HG03095 (cell line): ENCODE results near the gene TGOLN2.
"Not testable (repeated sequence)": the region's sequence is repeated elsewhere in the genome, so short reads cannot be mapped to it uniquely, and the experiment has no call there.

Experiments used
- ATAC-seq: cut with Tn5 transposase; IDR thresholded peaks from one replicate; pipeline ENCODE4 v1.9.1; 2021; ENCODE audit warnings: moderate library complexity; ENCODE audit not compliant: unreplicated experiment

The TGOLN2 gene

DNA sequence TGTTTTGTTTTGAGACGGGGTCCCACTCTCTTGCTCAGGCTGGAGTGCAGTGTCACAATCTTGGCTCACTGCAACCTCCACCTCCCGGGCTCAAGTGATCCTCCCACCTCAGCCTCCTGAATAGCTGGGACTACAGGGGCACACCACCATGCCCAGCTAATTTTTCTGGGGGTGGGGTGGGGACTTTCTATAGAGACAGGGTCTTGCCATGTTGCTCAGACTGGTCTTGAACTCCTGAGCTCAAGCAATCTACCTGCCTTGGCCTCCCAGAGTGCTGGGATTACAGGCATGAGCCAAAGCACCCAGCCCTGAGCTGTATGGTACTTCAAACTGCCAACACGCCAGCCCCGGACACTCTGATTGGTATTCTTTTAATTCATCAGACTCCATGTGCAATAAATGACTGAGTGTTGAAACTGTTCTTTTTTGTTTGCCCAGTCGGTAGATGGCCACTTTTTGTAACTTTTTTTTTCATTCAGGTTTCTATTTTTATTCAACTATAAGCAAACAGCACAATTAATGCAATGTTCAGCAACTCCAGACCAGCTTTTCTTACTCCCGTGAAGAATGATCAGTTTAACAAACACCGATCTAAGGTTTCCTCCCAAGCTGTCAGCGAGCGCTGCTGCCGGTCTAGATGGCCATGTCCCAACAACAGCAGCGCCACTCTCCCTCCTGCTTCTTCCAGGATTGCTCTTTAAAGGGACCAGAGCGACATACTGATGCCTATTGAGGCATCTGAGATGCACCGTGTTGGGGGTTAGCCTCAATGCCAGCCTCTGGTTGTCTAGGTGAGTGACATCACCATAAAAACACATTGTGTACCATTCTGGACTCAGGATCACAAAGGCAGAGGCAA, 12.5 kb upstream of the TGOLN2 start:
- no peak for ATAC-seq

DNA sequence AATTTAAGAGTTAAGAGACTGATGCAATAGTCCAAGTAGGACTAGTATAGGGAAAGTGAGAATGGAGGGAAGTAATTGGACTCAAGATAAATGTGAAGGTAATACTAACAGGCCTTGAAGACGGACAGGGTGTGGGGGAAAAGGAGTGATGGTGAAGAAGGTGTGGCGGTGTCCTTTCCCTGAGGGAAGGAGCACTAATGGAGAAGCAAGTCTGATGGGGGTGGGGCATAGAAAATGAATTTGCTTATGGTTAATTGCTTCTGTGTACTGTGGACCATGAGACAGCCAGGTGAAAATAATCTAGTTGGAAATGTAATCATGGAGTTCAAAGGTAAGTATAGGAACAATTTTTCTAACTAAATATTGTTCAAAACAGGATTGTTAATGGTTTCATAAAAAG, 7.1 kb upstream of the TGOLN2 start:
- ATAC-seq, result no peak

DNA sequence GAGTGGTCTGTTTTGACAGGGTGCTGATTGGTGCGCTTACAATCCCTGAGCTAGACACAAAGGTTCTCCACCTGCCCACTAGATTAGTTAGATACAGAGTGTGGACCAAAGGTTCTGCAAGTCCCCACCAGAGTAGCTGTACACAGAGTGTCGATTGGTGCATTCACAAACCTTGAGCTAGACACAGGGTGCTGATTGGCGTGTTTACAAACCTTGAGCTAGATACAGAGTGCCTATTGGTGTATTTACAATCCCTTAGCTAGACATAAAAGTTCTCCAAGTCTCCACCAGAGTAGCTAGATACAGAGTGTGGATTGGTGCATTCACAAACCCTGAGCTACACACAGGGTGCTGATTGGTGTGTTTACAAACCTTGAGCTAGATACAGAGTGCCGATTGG, 6.1 kb upstream of the TGOLN2 start:
- ATAC-seq, result not testable (repeated sequence)

DNA sequence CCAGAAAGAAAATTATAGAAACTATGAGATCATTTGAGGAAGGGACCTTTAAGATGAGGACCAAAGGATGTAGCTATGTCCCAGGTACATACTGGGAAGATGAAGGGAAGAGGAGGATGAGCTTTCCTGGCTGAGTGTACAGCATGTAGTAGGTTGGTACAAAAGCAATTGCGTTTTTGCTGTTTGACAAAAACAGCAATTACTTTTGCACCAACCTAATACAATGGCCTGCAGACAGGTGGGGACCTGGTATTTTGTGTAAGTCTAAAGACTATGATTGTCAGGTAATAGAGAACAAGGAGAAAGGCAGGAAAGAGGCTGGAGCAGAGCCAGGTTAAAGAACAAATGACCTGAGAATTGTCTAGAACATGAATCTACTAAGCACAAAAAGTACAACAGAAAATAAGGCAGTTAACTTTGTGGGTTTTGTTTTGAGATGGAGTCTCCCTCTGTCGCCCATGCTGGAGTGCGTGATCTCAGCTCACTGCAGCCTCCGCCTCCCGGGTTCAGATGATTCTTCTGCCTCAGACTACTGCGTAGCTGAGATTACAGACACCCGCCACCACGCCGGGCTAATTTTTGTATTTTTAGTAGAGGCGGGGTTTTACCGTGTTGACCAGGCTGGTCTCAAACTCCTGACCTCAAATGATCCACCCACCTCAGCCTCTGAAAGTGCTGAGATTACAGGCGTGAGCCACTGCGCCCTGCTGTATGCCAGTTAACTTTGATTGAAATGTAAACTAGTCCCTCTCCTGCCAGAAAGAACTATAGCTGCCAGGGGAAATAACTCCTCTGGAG, 3.2 kb upstream of the TGOLN2 start:
- no peak for ATAC-seq

DNA sequence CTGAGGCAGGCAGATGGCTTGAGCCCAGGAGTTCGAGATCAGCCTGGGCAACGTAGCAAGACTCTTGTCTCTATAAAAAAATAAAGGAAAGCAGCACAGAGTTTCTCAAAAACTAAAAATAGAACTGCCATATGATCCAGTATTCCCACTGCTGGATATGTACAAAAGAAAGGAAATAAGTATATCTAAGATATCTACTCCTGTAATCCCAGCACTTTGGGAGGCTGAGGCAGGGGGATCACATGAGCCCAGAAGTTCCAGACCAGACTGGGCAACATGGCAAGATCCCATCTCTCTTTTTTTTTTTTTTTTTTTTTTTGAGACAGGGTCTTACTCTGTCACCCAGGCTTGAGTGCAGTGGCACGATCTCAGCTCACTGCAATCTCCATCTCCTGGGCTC, 1.9 kb upstream of the TGOLN2 start:
- ATAC-seq, result not testable (repeated sequence)

DNA sequence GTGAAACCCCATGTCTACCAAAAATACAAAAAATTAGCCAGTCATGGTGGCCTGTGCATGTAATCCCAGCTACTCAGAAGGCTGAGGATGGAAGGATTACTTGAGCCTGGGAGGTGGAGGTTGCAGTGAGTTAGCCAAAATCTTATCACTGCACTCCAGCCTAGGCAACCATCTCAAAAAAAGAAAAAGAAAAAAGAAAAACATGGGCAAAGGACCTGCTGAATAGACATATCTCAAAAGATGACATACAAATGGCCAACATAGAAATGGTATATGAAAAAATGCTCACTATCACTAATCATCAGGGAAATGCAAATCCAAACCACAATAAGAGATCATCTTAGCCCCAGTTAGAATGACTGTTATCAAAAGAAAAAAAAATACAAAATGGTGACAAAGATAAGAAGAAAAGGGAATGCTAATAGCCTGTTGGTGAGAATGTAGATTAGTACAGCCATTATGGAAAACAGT, 1.4 kb upstream of the TGOLN2 start:
- ATAC-seq, result no peak

DNA sequence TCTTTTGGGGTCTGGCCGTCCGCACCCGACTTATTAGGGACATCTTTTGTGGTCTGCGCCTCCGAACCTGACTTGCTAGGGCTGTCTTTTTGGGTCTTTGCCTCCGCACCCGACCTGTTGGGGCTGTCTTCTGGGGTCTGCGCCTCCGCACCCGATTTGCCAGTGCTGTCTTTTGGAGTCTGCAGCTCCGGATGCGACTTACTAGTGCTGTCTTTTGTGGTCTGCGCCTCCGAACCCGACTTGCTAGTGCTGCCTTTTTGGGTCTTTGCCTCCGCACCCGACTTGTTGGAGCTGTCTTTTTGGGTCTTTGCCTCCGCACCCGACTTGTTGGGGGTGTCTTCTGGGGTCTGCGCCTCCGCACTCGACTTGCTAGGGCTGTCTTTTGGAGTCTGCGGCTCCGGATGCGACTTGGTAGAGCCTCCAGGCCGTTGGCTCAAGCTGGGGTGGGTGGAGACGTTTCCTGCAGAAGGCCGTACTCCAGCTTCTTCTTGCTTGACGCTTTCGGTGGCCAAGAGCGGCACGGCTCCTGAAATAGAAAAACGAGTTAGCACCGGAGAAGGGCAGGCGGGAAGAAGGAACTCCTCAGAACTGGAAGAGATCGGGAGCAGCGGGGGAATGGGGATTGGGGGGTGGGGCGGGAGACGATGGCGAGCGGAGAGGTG, 498 bp downstream of the TGOLN2 start:
- peak; percentile 27 for ATAC-seq

DNA sequence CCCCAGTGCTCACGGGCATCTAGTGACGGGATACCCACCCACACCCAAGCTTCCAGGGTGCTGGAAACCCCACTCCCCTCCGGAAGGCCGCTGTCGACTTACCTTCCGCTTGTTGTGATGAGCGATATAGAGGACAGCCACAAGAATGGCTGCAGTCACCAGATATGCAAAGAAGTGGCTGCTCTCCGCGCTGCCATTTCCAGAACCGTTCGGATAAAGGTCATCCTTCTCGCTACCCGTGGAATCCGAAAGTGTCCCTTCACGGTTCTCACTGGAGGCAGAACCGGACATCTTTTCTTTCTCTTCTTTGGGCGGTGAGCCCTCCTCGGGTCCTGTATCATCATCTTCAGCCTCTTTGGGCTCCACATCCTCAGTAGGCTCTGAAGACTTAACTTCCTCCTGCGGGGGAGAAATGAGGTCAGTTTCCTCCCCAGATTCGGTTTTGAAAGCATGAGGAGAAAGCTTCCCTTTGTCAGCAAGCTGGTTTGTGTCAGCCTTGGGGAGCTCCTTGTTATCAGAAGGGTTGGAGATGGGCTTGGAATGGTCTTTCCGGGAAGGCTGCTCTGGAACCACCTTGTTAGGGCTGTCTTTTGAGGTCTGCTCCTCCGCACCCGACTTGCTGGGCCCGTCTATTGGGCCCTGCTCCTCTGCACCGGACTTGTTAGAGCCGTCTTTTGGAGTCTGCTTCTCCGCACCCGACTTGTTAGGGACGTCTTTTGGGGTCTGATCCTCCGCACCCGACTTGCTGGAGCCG, 1.2 kb downstream of the TGOLN2 start:
- ATAC-seq, result peak; percentile 30

DNA sequence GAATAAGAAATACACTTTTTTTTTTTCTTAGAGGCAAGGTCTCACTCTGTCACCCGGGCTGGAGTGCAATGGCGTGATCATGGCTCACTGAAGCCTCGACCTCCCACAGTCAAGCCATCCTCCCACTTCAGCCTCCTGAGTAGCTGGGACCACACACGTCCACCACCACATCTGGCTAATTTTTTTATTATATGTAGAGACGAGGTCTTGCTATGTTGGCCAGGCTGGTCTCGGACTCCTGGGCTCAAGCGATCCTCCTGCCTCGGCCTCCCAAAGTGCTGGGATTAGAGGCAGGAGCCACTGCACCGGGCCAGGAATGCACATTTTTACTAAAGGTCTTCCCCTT, 2.4 kb downstream of the TGOLN2 start:
- ATAC-seq, result no peak

DNA sequence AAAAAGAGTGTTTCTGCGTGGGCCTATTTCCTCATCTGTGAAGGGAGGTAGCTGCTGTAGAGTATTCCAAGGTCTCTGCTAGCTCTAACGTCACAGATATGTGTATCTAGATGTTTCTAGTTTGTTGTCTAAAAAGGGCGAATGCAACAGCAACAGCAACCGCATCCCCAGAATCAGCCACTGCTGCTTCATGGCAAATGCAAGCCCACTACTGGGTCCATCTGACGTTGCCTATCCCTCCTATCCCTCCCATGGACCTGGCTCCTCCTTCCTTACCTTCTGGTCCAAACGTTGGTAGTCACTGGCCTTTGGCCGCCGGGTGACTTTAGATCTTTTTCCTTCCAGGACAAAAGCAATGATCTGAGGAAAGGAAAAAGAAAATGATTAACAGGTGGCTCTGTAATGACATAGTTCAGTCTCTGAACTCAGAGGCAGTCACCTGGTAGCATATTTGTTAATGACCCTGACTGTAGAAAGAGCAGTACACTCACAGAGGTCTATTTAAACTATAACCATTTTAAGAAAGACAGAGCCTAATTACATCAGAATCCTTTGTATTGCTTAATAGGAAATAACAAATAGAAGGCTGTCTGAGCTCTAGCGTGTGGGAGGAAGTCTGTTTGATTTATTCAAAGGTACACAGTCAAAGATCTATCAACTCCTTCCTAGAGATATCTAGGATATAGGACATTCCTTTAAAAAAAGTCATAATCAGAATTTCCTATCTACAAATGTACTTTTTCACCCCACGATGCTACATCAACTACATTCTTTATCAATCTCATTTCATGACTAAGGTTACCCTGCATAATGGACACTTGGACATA, 2.9 kb downstream of the TGOLN2 start:
- ATAC-seq, result no peak

DNA sequence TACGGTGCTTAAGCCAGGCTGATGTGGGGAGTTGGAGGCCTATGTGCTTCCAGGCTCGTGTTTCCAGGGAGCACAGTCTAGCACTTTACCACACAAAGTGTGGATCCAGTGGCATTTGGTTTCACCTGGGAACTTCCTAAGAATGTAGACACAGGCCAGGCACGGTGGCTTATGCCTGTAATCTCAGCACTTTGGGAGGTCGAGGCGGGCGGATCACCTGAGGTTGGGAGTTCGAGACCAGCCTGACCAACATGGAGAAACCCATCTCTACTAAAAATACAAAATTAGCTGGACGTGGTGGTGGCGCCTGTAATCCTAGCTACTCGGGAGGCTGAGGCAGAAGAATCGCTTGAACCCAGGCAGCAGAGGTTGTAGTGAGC, 3.8 kb downstream of the TGOLN2 start:
- ATAC-seq, result not testable (repeated sequence)

DNA sequence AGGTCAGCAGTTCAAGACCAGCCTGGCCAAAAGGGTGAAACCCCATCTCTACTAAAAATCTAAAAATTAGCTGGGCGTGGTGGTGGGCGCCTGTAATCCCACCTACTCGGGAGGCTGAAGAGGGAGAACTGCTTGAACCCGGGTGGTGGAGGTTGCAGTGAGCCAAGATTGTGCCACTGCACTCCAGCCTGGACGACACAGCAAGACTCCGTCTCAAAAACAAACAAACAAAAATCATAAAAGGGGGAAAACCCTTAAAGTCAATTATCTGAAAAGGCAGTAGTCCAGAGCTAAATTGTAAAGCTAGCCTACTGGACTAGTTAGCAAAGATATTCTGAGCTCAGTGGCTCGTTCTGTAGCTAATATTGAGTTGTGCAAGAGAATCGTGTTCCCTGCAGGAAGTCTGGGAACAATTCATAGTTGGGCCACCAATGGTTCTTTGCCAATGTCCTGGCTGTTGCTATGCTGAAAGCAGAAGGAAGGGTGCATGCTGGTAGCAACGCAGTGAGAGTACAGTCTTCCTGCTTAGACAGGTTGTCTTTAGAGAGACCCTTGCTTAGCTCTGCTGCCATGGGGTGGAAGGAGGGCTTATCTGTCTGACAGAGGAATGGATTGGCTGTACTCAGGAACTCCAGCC, 4.3 kb downstream of the TGOLN2 start:
- ATAC-seq, result no peak

DNA sequence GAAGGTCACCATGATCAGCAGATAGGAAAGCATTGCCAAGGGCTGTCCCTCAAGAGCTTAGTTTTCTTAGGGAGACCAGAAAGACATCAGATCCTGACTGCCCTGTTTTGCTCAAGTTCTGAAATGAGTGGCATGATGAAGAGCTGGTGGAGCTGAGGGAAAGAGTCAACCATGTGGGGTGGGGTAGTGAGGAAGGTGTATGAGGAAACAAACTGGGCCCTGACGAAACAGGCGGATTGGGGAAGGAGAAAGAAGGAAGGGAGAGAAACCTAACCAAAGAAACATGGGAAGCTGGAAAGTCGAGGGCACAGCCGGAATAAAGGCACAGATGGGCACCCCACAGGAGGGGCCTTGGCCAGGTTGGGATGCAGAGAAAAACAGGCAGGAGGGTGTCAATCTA, 8.0 kb downstream of the TGOLN2 start:
- no peak for ATAC-seq

DNA sequence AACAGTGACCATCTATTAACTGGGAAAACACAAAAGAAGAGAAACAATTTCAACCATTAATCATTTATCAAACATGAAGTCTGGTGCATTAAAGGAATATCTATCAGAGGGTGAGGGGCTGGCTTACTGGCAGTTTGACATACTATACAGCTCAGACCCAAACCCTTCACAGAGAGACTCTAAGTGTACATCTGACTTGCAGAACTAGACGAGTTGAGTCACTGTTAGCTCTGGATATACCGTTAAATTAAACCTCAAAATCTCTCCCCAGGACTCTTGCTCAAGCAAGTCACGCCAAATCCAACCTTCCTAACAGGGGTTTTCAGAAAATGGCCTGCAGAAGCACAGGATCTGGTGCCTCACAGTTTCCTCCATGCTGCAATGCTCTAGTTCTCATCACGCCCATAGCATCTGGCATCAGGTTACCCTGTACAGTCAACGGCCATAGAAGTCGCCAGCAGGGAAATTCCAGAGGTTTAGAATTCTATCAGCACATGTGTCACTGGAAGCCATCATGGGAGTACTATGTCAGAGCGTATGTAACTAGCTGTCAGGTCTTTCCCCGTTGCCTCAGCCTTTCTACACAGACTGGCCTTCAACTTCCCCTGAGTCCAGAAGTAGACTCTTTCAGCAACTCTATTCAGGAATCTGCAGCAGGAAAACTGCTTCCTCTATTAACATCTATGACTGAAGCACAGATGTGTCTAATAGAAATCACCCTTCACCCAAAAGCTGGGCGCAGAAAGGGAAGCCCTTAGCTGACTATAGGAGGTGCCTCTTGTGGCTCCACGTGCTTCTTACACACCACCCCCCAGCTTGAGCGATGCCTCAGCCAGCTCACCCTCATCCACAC, 9.3 kb downstream of the TGOLN2 start:
- no peak for ATAC-seq

DNA sequence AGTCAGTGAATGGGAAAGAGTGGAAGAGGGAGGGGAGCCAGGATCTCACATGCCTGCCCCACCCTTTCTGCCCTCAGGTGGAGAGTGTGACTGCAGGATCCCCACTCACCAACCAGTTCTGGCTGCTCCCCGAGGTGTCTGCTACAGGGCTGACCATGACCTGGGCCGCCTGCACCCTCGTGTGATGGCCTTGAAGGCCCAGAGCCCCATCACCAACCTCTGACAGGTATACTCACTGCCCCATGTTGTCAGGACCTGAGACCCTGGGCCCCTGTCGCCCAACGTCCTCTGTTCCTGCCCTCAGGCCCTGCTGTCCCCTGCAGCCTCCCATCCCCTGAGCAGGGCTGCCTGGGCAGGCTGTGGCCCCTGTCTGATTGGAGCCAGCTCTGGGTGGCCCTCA, 11.9 kb downstream of the TGOLN2 start:
- not testable (repeated sequence) for ATAC-seq

DNA sequence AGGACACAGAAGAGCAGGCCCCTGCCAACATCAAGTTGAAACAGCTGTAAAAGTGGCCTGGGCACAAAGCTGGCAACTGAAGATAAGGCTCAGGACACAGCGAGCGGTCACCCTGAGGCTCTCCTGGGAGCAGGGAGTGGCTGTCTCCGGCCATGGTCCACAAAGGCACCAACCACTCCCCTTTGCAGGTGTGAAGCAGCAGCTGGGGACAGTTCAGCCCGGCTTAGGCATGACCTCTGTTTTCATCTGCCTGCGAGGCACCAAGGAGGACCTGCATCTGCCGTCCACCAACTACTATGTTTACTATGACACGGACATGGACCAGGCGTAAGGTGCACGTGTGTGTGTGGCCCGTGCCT, 12.9 kb downstream of the TGOLN2 start:
- no peak for ATAC-seq

DNA sequence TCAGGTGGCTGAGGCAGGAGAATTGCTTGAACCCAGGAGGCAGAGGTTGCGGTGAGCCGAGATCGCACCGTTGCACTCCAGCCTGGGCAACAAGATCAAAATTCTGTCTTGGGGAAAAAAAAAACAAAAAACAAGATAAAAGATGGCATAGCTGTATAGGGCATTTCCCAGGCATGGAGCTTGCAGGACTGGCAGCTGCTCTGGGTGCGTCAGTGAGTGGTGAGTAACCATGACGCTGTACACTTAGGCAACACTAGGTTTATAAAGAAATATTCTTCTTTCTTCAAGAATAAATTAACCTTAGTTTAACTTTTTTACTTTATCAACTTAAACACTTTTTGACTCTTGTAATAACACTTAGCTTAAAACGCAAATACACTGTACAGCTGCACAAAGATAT, 15.4 kb downstream of the TGOLN2 start:
- ATAC-seq, result no peak

DNA sequence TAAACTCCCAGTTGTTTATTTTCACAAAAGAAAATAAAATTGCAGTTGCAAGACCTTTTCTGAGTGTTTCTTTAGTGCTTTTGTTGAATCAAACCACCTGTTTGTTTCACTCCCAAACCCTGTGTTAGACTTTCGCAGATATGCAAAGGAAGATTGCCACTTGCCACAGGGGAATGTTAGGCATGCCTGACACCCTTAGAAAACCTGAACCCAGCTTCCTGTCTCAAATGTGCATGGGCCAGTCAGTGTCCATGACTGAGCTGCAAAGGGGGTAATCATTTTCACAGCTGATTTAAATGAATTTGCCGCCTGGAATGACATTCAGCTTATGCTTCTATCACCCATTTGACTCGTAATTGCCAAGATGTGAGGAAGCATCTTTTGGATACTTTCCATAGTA, 17.5 kb downstream of the TGOLN2 start:
- peak; percentile 54 for ATAC-seq
